Lung microvascular endothelial cell (primary cell): ENCODE results near the gene NYNRIN. TPM values are rescaled to one million over a fixed set of nuclear protein-coding genes. Genes with fewer than 3 reads are reported as not detected.
A peak's percentile ranks its signal among the peaks of the same experiment; 100 is the strongest.
"Not testable (repeated sequence)": the region's sequence is repeated elsewhere in the genome, so short reads cannot be mapped to it uniquely, and the experiment has no call there.

Source experiments
- DNase-seq, 2 donors: peaks; one replicate each; pipeline versions ENCODE4 v3.0.0 to v3.0.0-alpha.2; 2010; ENCODE audit warnings: low read depth in 2 of 2
- total RNA-seq: library from RNA; depleted of rRNA; stranded (reverse); fragments of >200 nt; gene quantifications from 2 replicates; pipeline ENCODE4 v1.2.1, GENCODE V29; 2014

Gene NYNRIN
- total RNA-seq: 1.4 and 4.1 TPM in 2 replicates

GRCh38 chr14:24398653-24399446 is at the start of gene NYNRIN:
Gene NYNRIN (plus strand): TSS chr14:24399003. CDS start chr14:24399247, 244 bp downstream.
- DNase-seq: peak; percentile 33 to 44

GRCh38 chr14:24349742-24350141 is 49.1 kb upstream of the NYNRIN start:
- DNase-seq: no peak

DNA sequence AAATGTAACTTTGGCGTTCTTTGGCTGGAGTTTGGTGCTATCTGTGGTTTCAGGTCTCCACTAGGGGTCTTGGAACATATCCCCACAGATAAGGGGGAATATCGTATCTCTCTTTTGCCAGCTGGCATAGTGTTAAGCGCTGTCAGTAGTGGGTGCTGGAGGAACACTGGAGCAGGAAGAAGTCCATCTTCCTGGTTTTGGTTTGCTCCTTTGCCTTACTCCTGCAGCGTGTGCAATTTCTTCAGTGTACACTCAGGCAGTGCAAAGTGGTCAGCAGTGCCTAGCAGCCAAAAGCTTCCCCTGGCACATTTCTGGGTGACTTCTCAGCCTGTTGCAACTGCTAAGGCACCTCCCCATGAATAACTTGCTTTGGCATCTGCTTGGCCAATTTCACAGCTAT is 47.3 kb upstream of the NYNRIN start:
- DNase-seq: peak in 1 of 2 donors; percentile 22

DNA sequence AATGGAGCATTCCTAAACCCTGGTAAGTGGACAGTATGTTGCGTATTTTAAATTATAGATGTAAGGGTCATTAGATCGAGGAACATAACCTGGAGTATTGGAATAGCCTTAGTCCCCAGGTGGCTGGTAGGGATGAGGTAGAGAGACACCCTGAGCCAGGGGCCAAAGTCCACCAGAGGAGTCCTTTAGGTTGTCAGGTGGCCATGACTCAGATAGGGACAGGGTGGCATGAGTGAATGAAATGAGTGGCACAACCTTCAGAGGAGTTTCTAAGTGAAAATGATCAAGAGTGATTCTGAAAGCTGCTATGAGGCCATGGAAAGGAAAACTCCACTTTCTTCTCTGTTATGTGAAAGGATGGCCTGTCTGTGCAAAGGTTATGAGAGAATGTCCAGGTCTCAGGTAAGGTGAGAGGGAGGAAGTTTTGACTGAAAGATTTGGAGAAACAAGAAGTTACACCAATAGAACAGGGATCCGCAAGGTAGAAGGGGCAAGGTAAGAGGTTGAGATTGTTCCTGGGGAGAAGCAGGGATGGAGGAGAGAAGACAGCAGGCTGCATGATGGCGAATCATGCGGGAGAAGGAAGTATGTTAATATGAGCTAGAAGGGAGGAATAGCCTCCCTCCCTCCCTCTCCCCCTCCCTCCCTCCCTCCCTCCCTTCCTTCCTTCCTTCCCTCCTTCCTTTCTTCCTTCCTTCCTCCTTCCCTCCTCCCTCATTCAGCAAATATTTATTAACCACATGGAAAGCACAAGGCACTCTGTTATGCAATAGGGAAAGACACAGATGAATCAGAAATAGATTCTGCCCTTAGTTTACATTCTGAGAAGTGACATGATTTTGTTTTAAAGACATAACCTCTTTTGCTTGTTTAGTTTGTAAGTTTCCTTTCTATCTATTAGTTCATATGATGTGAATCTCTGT is 45.0 kb upstream of the NYNRIN start:
- no peak for DNase-seq

DNA sequence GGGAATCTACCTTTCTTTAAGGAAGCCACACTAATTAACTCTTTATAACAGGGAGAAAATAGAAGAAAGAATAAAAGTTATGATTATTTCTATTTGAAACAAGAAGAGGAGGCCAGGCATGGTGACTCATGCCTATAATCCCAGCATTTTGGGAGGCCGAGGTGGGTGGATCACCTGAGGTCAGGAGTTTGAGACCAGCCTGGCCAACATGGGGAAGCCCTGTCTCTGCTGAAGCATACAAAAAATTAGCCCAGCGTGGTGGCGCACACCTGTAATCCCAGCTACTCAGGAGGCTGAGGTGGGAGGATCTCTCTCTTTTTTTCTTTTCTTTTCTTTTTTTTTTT is 44.3 kb upstream of the NYNRIN start:
- DNase-seq: not testable (repeated sequence)

- DNase-seq: no peak
Measured at GRCh38 chr14:24355009-24355408, 43.8 kb upstream of the NYNRIN start.

DNA sequence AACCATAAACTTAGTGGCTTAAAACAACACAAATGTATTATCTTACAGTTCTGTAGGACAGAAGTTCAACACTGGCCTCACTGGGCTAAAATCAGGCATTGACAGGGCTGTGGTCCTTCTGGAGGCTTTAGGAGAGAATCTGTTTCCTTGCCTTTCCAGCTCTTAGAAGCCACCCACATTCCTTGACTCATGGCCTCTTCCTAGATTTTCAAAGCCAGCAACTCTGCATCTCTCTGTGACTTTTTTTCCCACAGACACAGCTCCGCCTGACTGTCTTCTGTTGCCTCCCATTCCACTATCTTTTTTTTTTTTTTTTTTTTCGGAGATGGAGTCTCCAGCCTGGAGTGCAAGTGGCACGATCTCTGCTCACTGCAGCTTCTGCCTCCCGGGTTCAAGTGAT is 42.6 kb upstream of the NYNRIN start:
- no peak for DNase-seq

DNA sequence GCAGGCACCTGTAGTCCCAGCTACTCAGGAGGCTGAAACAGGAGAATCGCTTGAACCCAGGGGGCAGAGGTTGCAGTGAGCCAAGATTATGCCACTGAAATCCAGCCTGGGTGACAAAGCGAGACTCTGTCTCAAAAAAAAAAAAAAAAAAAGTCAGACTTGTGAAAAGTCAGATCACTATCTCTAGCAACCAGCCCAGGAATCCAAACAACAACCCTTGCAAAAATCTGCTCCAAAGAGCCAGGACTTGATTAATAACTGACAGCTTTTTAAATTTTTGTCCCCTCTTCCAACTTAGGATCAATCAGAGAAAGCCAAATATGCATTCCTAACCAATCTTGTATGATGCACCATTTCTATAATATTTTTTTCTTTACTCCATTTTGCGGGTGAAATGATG is 38.5 kb upstream of the NYNRIN start:
- no peak for DNase-seq

DNA sequence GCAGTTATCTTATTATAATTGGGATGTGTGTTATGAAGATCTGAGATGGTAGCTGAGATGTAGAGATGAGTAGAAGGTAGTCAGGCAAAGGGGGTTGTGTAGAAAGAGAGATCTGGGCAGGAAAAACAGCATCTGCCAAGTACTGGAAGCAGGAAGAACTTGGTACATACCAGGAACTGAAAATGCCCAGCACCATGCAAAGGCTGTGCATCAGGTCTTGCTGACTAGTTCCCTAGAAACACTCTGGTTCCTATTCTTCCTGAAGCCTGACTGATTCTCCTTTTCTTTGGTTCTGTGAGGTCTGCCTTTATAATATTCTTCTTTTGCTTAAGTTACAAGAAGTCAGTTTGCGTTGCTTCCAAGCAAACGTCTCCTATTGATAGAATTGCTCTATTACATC is 37.5 kb upstream of the NYNRIN start:
- DNase-seq: no peak

DNA sequence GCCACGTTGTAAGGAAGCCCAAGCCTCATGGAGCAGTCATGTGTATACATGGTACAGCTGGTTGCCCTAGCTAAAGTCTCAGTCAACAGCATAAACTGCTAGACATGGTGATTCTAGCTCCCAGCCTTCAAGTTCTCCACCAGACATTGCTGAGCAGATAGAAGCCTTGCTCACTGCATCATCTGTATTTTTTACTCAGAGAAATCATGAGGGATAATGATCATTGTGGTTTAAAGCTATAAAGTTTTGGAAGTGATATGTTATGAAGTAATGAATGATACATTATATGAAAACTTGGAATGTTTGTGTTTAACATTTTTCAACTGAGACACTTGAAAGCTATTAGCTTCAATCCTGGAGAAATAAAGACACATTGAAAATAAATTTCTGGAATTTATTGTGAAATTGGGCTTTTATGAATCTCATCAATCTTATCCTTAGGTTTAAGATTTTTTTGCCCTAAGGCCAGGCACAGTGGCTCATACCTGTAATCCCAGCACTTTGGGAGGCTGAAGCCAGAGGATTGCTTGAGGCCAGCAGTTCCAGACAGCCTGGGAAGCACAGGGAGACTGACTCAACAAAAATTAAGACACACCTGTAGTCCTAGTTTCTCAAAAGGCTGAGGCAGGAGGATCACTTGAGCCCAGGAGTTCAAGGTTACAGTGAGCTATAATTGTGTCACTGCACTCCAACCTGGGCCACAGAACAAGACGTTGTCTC is 36.4 kb upstream of the NYNRIN start:
- DNase-seq: no peak

GRCh38 chr14:24363401-24363800 is 35.4 kb upstream of the NYNRIN start:
- no peak for DNase-seq

GRCh38 chr14:24364841-24365240 is 34.0 kb upstream of the NYNRIN start:
- no peak for DNase-seq

DNA sequence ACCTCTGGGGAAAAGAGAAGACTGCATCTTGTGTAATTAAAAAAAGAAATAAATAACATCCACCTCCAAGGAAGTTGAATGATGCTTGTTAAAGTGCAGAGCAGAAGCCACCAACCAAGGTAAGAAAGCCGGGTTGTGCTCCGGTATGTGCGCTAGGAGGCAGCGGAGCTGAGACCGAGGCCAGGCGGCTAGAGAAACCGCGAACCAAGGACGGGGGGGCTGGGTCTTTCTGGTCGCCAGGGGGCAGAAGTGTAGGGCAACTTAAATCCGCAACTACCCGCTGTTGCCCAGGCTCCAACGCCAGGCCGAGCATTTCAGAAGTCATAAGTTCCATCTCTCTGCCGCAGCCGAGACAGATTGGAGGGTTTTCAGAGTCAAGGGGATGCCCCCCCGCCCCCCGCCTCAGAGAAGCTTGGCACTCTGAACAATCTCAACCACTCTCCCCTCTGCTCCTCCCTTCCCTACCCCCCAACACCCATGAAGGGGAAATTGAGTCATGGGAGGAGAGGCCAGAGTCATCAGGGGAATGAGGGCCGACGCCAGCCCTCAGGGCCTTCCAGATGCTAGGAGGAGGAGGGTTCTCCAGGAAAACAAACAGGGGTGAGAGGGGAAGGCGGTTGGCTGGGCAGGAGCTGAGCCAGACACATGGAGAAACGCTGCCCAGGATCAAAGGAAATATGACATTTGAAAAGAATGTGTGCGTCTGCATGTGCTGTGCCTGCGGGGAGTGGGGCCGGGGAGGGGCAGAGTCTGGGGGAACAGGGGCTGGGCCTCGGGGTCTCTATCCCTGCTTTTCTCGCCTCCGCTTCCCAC is 33.0 kb upstream of the NYNRIN start:
- DNase-seq: peak; percentile 95 to 96

- DNase-seq: no peak
Measured at GRCh38 chr14:24366413-24366720, 32.4 kb upstream of the NYNRIN start.

- peak; percentile 64 to 78 for DNase-seq
Measured at GRCh38 chr14:24366721-24367513, 31.9 kb upstream of the NYNRIN start.

DNA sequence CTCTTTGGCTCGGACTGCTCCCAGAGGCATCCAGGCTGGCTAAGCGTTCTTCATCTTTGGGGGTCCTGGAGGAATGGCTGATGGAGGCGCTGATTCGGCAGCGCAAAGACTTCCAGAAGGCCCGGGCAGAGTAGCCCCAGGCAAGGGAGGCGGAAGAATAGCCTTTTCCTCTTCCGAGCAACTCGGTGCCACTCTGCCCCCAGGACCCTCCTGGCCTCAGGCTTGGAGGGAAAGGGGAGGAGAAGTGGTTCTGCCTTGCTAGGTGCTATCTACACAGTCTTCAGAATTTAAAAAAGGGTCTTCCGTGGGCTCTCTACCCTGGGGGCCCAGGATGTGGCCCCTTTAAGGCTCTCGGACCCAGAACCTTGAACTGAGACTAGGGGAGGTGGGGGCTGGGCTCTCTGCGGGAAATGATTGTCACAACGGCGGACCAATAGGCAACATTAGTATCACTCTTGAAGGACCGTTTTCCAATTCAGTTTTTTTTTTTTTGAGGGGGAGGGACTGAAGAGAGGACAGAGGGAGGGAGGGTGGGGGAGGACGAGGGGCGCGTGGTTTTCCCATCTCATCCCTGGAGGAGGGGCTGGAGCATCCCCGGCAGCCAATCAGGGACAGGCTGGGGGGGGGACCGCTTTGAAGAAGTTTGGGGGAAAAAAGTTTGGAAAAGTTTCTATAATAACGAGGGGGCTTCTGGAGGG is 31.1 kb upstream of the NYNRIN start, which contains the start of gene NFATC4:
Gene NFATC4 (plus strand): TSS at position 671 of the 698 bp plus-strand sequence. CDS start 157 bp downstream, outside the sequence.
- DNase-seq: peak; percentile 68 to 84

GRCh38 chr14:24368212-24368561 is 30.6 kb upstream of the NYNRIN start:
- no peak for DNase-seq

DNA sequence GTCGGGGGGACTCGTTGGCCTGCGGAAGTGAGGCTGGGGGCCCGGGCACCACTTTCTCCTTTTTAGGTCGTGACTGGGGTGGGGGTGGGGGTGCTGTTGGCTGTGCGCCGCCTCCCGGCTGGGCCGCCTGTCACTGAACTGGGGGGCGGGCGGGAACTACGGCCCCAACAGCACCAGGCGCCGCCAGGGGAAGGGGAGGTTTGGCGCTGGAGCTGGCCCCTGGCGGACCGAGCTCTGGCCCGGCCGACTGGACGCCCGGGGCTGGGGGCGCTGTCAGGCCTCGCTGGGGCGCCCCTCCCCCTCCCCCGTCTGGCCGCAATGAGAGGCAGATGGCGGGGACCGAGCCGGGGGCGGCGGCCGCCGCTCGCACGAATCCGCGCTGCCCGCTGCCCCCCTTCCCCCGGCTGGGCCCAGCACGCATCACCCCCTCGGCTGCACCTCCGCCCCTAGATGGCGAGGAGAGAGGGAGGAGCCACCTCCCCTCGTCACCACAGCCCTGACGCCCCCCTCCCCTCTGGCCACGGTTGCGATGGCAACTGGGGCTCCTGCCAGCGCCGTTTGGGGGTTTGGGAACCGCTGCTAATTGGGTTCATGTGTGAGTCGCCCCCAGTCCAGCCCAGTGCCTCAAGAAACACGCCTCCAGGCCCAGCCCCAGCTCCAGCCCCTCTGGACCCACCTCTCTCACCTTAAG is 30.1 kb upstream of the NYNRIN start:
- peak; percentile 16 to 21 for DNase-seq

GRCh38 chr14:24369463-24369862 is 29.3 kb upstream of the NYNRIN start:
- no peak for DNase-seq
